ENCODE measurements around the gene MYL7.
"Not testable (repeated sequence)": the region's sequence is repeated elsewhere in the genome, so short reads cannot be mapped to it uniquely, and the experiment has no call there.

MYL7 gene

GRCh38 chr7:44131173-44132029 lies 9.7 kb downstream of the MYL7 start:
- DNase-seq (ENCODE audit: low read depth) = peak; percentile 22

- no peak for DNase-seq (ENCODE audit: low read depth)
Observed at GRCh38 chr7:44128721-44129582, 12.2 kb downstream of the MYL7 start.

- no peak for DNase-seq (ENCODE audit: low read depth)
Observed at GRCh38 chr7:44127161-44127560, 14.0 kb downstream of the MYL7 start.

- not testable (repeated sequence) for DNase-seq (ENCODE audit: low read depth)
Observed at GRCh38 chr7:44126574-44126973, 14.6 kb downstream of the MYL7 start.

- no peak for DNase-seq (ENCODE audit: low read depth)
Observed at GRCh38 chr7:44124822-44125202, 16.3 kb downstream of the MYL7 start.

- DNase-seq (ENCODE audit: low read depth) = peak; percentile 95
Observed at GRCh38 chr7:44123190-44124003, 17.7 kb downstream of the MYL7 start, which contains the start of gene POLD2. TSS of gene POLD2 (minus strand) at chr7:44123548. CDS start at chr7:44122053, 1,495 bp downstream.

GRCh38 chr7:44122529-44122928 lies 18.6 kb downstream of the MYL7 start:
- DNase-seq (ENCODE audit: low read depth) = no peak

- DNase-seq (ENCODE audit: low read depth) = no peak
Observed at GRCh38 chr7:44121761-44122420, 19.2 kb downstream of the MYL7 start.

GRCh38 chr7:44120395-44120794 lies 20.7 kb downstream of the MYL7 start:
- DNase-seq (ENCODE audit: low read depth) = no peak

GRCh38 chr7:44119829-44120380 lies 21.2 kb downstream of the MYL7 start:
- no peak for DNase-seq (ENCODE audit: low read depth)

GRCh38 chr7:44117801-44118429 lies 23.2 kb downstream of the MYL7 start:
- DNase-seq (ENCODE audit: low read depth) = no peak

GRCh38 chr7:44116789-44117666 lies 24.1 kb downstream of the MYL7 start:
- DNase-seq (ENCODE audit: low read depth) = no peak

GRCh38 chr7:44116087-44116788 lies 24.9 kb downstream of the MYL7 start:
- no peak for DNase-seq (ENCODE audit: low read depth)

- DNase-seq (ENCODE audit: low read depth) = peak; percentile 37
Observed at GRCh38 chr7:44114586-44115310, 26.4 kb downstream of the MYL7 start.

- DNase-seq (ENCODE audit: low read depth) = no peak
Observed at GRCh38 chr7:44113764-44114354, 27.3 kb downstream of the MYL7 start.

GRCh38 chr7:44112997-44113763 lies 28.0 kb downstream of the MYL7 start:
- DNase-seq (ENCODE audit: low read depth) = no peak

All from fibroblast of gingiva (primary cell).